Neuronal stem cell (in vitro differentiated cells): Measurements from ENCODE around the gene ZFYVE9.

Source experiments
- DNase-seq: peaks from one replicate; pipeline ENCODE4 v3.0.0-alpha.2; 2013; ENCODE audit warnings: low spot score
- H2AFZ ChIP-seq: one replicate; pipeline ENCODE4 v1.6.1; 2013; ENCODE audit warnings: mild to moderate bottlenecking, low read length, inconsistent platforms
- H2AK5ac ChIP-seq: 2 replicates; pipeline ENCODE4 v1.6.1; 2013; ENCODE audit warnings: low read depth, mild to moderate bottlenecking, inconsistent platforms, low read length, moderate library complexity, mixed read lengths
- H2BK120ac ChIP-seq: 2 replicates; pipeline ENCODE4 v1.6.1; 2013; ENCODE audit warnings: low read depth, mild to moderate bottlenecking, inconsistent platforms, low read length, moderate library complexity, mixed read lengths
- H2BK12ac ChIP-seq: one replicate; pipeline ENCODE4 v1.6.1; 2013; ENCODE audit warnings: low read length, inconsistent platforms
- H2BK15ac ChIP-seq: 2 replicates; pipeline ENCODE4 v1.6.1; 2013; ENCODE audit warnings: mild to moderate bottlenecking, low read length, inconsistent platforms, mixed read lengths
- H2BK5ac ChIP-seq: one replicate; pipeline ENCODE4 v1.6.1; 2013; ENCODE audit warnings: inconsistent platforms, mild to moderate bottlenecking, low read length, moderate library complexity
- H3K14ac ChIP-seq: one replicate; pipeline ENCODE4 v1.6.1; 2013; ENCODE audit warnings: low read length, inconsistent platforms
- H3K18ac ChIP-seq: 2 replicates; pipeline ENCODE4 v1.6.1; 2013; ENCODE audit warnings: low read length, inconsistent platforms
- H3K23ac ChIP-seq: 2 replicates; pipeline ENCODE4 v1.6.1; 2013; ENCODE audit warnings: low read depth, mild to moderate bottlenecking, mixed read lengths, low read length, inconsistent platforms; ENCODE audit not compliant: poor library complexity
- H3K27ac ChIP-seq: replicated peaks from 3 replicates; pipeline ENCODE4 v1.5.1; 2013; ENCODE audit warnings: low read length, inconsistent platforms
- H3K27me3 ChIP-seq, 3 experiments: 2 replicates each; pipeline ENCODE4 v1.6.1; 2013; ENCODE audit warnings: low read length in 3 of 3, mild to moderate bottlenecking in 2 of 3, inconsistent platforms in 1 of 3, low read depth in 1 of 3, mixed read lengths in 1 of 3, moderate library complexity in 1 of 3; ENCODE audit not compliant: control insufficient read depth in 3 of 3, insufficient read depth in 3 of 3
- H3K36me3 ChIP-seq, 2 donors: replicated peaks in 1 of 2; 2 replicates each; pipeline ENCODE4 v1.6.1; 2013; ENCODE audit warnings: low read length in 2 of 2; ENCODE audit not compliant: control insufficient read depth in 2 of 2, insufficient read depth in 2 of 2
- H3K4ac ChIP-seq: 2 replicates; pipeline ENCODE4 v1.6.1; 2013; ENCODE audit warnings: inconsistent platforms, mild to moderate bottlenecking, low read length, moderate library complexity
- H3K4me1 ChIP-seq, 2 donors: 1 replicate in 1 of 2; 2 replicates in 1 of 2; pipeline ENCODE4 v1.6.1; 2013; ENCODE audit warnings: low read length in 2 of 2, low read depth in 1 of 2; ENCODE audit not compliant: control insufficient read depth in 2 of 2, insufficient read depth in 1 of 2
- H3K4me2 ChIP-seq: one replicate; pipeline ENCODE4 v1.6.1; 2013; ENCODE audit warnings: mild to moderate bottlenecking, low read length, inconsistent platforms; ENCODE audit not compliant: insufficient read depth, poor library complexity, severe bottlenecking
- H3K4me3 ChIP-seq, 2 donors: 2 replicates each; pipeline ENCODE4 v1.5.1; 2013; ENCODE audit warnings: low read length in 2 of 2, mild to moderate bottlenecking in 2 of 2, inconsistent platforms in 1 of 2, moderate library complexity in 1 of 2
- H3K79me1 ChIP-seq: one replicate; pipeline ENCODE4 v1.6.1; 2013; ENCODE audit warnings: low read depth, mild to moderate bottlenecking, inconsistent platforms, low read length, moderate library complexity
- H3K9ac ChIP-seq: one replicate; pipeline ENCODE4 v1.6.1; 2013; ENCODE audit warnings: mild to moderate bottlenecking, low read depth, low read length, inconsistent platforms; ENCODE audit not compliant: poor library complexity
- H3K9me3 ChIP-seq, 2 donors: replicated peaks in 1 of 2; 2 replicates each; pipeline versions ENCODE3 to v1.6.1; 2013; ENCODE audit warnings: low read length in 2 of 2, mild to moderate bottlenecking in 2 of 2, inconsistent platforms in 1 of 2, low read depth in 1 of 2, mixed read lengths in 1 of 2, moderate library complexity in 1 of 2; ENCODE audit not compliant: control insufficient read depth in 2 of 2, insufficient read depth in 1 of 2
- H4K8ac ChIP-seq: one replicate; pipeline ENCODE4 v1.6.1; 2013; ENCODE audit warnings: low read depth, mild to moderate bottlenecking, inconsistent platforms, low read length, moderate library complexity
- H4K91ac ChIP-seq: one replicate; pipeline ENCODE4 v1.6.1; 2013; ENCODE audit warnings: low read length, low read depth, mild to moderate bottlenecking, inconsistent platforms; ENCODE audit not compliant: poor library complexity
- WGBS, 2 donors: extraction: QIAGEN DNeasy Blood & Tissue Kit; methylation state at CpG; one replicate each; pipeline ENCODE4 v1.1.7; 2013; ENCODE audit warnings: missing lambda C conversion rate in 2 of 2, mixed read lengths in 1 of 2; ENCODE audit not compliant: insufficient read length in 2 of 2, insufficient replicate concordance in 1 of 2; ENCODE audit errors: extremely low coverage in 2 of 2; 5-methylcytosine and 5-hydroxymethylcytosine counted together

Gene ZFYVE9

DNA sequence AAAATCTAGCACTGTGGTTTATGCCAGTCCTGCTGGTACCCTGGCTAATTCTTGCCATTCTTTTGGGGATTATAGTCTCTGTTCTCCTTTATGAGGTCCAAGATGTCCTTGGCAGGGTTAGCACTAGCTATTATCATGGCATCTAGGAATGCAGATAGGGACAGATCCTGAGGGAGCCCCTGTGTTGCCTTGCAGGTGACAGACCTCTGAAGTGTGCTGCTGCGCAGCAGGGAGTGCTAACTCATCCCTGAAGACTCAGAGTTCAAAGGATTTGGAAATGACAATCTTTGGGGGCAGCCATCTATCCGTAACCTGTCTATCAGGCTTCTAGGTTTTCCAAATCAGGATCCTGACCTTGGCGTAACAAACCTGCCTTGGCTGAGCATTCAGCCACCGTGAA lies 16.3 kb downstream of the ZFYVE9 start:
- Histone ChIP-seq H3K9me3 (peaks cover 7 to 14% of the 10 kb centered on the region in 2 donors), H4K8ac (no peak overlapping the region), H2BK15ac (no peak overlapping the region), H3K4ac (no peak overlapping the region), H3K4me1 (no peaks in the 10 kb centered on the region), H2BK5ac (no peak overlapping the region), H3K18ac (no peak overlapping the region), H3K36me3 (no peaks in the 10 kb centered on the region), H3K4me2 (no peak overlapping the region), H3K4me3 (no peak overlapping the region), H2BK120ac (no peak overlapping the region), H3K79me1 (peaks cover 1% of the 10 kb centered on the region), H4K91ac (no peak overlapping the region), H2AK5ac (no peak overlapping the region), H2BK12ac (no peak overlapping the region), H3K14ac (no peak overlapping the region), H2AFZ (no peak overlapping the region), H3K27me3 (no peaks in the 10 kb centered on the region), H3K23ac (no peak overlapping the region), H3K27ac (no peak overlapping the region), H3K9ac (no peak overlapping the region)
- no CpG with 5 or more reads among the region's 4 CpGs for WGBS, 2 donors
- DNase-seq = no peak

DNA sequence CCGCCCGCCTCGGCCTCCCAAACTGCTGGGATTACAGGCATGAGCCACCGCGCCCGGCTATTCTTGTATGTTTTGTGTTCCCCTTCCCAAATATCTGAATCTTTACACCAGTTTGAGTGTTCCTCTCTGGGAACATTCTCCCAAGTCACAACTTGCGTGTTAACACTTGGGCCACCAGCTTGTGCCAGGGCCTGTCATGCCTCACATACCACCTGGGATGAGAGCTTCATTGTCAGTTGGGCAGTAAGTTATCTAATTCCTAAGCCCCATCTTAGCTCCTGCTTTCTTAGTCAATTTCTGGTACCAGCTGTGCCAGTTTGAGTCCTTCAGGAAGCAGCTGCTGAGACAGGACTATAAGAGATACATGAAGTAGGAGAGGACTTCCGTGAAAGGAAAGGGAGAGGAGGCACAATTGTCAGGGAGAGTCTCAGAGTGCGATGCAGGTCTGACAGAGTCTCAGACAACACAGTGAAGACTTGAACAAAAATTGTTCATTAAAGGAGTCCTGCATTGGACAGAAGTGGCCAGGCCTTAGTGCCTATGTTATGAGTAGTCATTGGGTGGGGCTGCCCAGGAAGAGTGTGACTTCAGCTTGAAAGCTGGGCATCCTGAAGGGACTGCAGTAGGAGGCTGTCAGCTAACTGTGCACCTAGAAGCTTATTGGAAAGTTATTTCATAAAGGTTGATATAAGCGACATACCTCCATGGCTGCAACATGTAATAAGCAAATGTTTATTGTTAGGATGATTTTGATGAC lies 17.3 kb downstream of the ZFYVE9 start:
- DNase-seq = no peak

DNA sequence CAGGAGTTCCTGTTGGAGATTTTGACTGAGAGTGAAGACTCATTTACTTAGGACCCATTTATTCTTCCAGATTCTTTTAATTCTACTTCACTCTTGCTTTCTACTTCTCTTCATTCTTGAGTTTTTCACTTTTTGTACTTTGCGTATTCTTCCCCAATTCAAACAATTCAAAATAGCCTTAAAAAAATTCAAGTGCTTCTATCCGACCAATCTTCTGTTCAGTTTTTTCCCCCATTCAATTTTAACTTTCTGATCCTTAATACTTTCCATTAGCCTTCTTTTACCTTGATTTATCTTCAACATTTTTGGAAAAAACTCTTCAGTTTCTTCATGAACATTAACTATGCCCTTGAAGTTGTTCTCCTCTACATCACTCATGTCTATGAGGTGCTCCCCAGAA lies 21.1 kb downstream of the ZFYVE9 start:
- no peak overlapping the region for H4K91ac ChIP-seq
- H3K18ac ChIP-seq = no peak overlapping the region
- no peak for DNase-seq
- H2BK120ac ChIP-seq = no peak overlapping the region
- peaks cover 4 to 9% of the 10 kb centered on the region in 2 donors for H3K9me3 ChIP-seq
- no peak overlapping the region for H3K9ac ChIP-seq
- no peak overlapping the region for H3K4me3 ChIP-seq
- no peak overlapping the region for H2BK12ac ChIP-seq
- H2BK5ac ChIP-seq = no peak overlapping the region
- H3K4me2 ChIP-seq = no peak overlapping the region
- no peak overlapping the region for H3K4ac ChIP-seq
- no peak overlapping the region for H2AK5ac ChIP-seq
- H3K27me3 ChIP-seq = no peaks in the 10 kb centered on the region
- no peak overlapping the region for H2BK15ac ChIP-seq
- H3K4me1 ChIP-seq = no peaks in the 10 kb centered on the region
- no peak overlapping the region for H2AFZ ChIP-seq
- H3K14ac ChIP-seq = no peak overlapping the region
- H3K79me1 ChIP-seq = peaks cover 1% of the 10 kb centered on the region
- no peak overlapping the region for H3K27ac ChIP-seq
- WGBS, 2 donors = no CpG with 5 or more reads among the region's 2 CpGs
- H3K23ac ChIP-seq = no peak overlapping the region
- no peaks in the 10 kb centered on the region for H3K36me3 ChIP-seq
- H4K8ac ChIP-seq = no peak overlapping the region

More for the DNA sequence above, 17.3 kb downstream of the ZFYVE9 start:
- Histone ChIP-seq H4K91ac (peak overlapping the region; percentile 68), H2BK5ac (no peak overlapping the region), H3K27me3 (no peaks in the 10 kb centered on the region), H4K8ac (no peak overlapping the region), H2BK120ac (no peak overlapping the region), H2AK5ac (no peak overlapping the region), H3K4ac (no peak overlapping the region), H3K36me3 (no peaks in the 10 kb centered on the region), H3K14ac (no peak overlapping the region), H3K9me3 (peaks cover 7 to 14% of the 10 kb centered on the region in 2 donors), H2BK15ac (no peak overlapping the region), H3K27ac (no peak overlapping the region), H3K9ac (no peak overlapping the region), H2BK12ac (no peak overlapping the region), H3K4me3 (no peak overlapping the region), H3K23ac (no peak overlapping the region), H3K4me2 (no peak overlapping the region), H3K4me1 (no peaks in the 10 kb centered on the region), H3K79me1 (peaks cover 1% of the 10 kb centered on the region), H2AFZ (no peak overlapping the region), H3K18ac (no peak overlapping the region)
- WGBS, 2 donors = no CpG with 5 or more reads among the region's 10 CpGs

DNA sequence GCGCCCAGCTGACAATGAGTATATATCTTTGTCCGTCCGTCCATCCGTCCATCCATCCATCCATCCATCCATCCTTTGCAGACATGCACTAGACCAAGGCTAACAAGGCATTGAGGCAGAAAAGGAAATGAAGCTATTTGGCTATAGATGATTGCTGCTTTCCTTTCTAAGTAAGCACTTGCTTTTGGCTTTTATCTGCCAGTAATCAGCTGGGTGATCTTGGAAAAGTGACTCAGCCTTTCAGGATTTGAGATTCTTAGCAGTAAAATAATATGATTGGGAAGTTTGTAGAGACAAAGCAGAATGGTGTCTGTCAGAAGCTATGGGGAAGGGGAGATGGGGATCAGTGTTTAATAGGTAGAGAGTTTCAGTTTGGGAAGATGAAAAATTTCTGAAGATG lies 22.7 kb downstream of the ZFYVE9 start:
- no peak overlapping the region for H3K4me3 ChIP-seq
- H3K9me3 ChIP-seq = peaks cover 0 to 2% of the 10 kb centered on the region in 2 donors
- no peaks in the 10 kb centered on the region for H3K27me3 ChIP-seq
- H3K27ac ChIP-seq = no peak overlapping the region
- no peak overlapping the region for H3K23ac ChIP-seq
- H3K4me2 ChIP-seq = no peak overlapping the region
- no peak overlapping the region for H3K9ac ChIP-seq
- no peak overlapping the region for H2BK15ac ChIP-seq
- H3K79me1 ChIP-seq = peaks cover 3% of the 10 kb centered on the region
- H3K36me3 ChIP-seq = no peaks in the 10 kb centered on the region
- no peak overlapping the region for H3K18ac ChIP-seq
- no peaks in the 10 kb centered on the region for H3K4me1 ChIP-seq
- H3K14ac ChIP-seq = no peak overlapping the region
- no peak overlapping the region for H2AK5ac ChIP-seq
- H2BK12ac ChIP-seq = no peak overlapping the region
- no peak for DNase-seq
- H2BK120ac ChIP-seq = no peak overlapping the region
- no peak overlapping the region for H2AFZ ChIP-seq
- H3K4ac ChIP-seq = no peak overlapping the region
- no peak overlapping the region for H2BK5ac ChIP-seq
- H4K91ac ChIP-seq = no peak overlapping the region
- no CpG with 5 or more reads among the region's 4 CpGs for WGBS, 2 donors
- H4K8ac ChIP-seq = no peak overlapping the region
